Cardiac muscle cell (in vitro differentiated cells and primary cell): Measurements from ENCODE around the gene CACNA1H. TPM values are rescaled to one million over a fixed set of nuclear protein-coding genes. Genes with fewer than 3 reads are reported as not detected.
A peak's percentile ranks its signal among the peaks of the same experiment; 100 is the strongest.

ENCODE experiments used
- DNase-seq, 2 donors: peaks; one replicate each; pipeline versions ENCODE4 v3.0.0 to v3.0.0-alpha.2; 2010 to 2017; ENCODE audit warnings: low read depth in 1 of 2, low spot score in 1 of 2
- H3K27ac ChIP-seq: fragments of 200-600 bp; sonication (generic); 2 replicates; pipeline ENCODE4 v1.5.1; 2016
- H3K27me3 ChIP-seq: fragments of 200-600 bp; sonication (generic); 2 replicates; pipeline ENCODE4 v1.6.0; 2016; ENCODE audit warnings: control low read depth
- H3K36me3 ChIP-seq: fragments of 200-600 bp; sonication (generic); 2 replicates; pipeline ENCODE4 v1.5.1; 2016; ENCODE audit warnings: control low read depth
- H3K4me1 ChIP-seq: fragments of 200-600 bp; sonication (generic); 2 replicates; pipeline ENCODE4 v1.8.1; 2017; ENCODE audit warnings: low read depth, mild to moderate bottlenecking, mixed run types
- H3K4me3 ChIP-seq: fragments of 200-600 bp; sonication (generic); 2 replicates; pipeline ENCODE4 v1.5.1; 2016; ENCODE audit warnings: mild to moderate bottlenecking
- H3K9me3 ChIP-seq: fragments of 200-600 bp; sonication (generic); 2 replicates; pipeline ENCODE4 v1.5.1; 2017; ENCODE audit warnings: low read depth, mild to moderate bottlenecking, control low read depth
- polyA plus RNA-seq: library from polyadenylated mRNA; unstranded; fragments of >200 nt; fragmentation: Nextera tagmentation; extraction: Ambion mirVana; gene quantifications from 2 replicates; pipeline ENCODE4 v1.2.1, GENCODE V29; 2016
- total RNA-seq: library from RNA; depleted of rRNA; stranded (reverse); fragments of >200 nt; gene quantifications from 2 replicates; pipeline ENCODE4 v1.2.3, GENCODE V29; 2016
- TF ChIP-seq, protein P1 (sequence below): IDR thresholded peaks from 2 replicates; pipeline ENCODE4 v1.5.1; 2012; ENCODE audit warnings: low read depth, mild to moderate bottlenecking, low read length

The CACNA1H gene
- total and polyA plus RNA-seq, 2 experiments from 2014 or later = 8.9 to 66.1 TPM

DNA sequence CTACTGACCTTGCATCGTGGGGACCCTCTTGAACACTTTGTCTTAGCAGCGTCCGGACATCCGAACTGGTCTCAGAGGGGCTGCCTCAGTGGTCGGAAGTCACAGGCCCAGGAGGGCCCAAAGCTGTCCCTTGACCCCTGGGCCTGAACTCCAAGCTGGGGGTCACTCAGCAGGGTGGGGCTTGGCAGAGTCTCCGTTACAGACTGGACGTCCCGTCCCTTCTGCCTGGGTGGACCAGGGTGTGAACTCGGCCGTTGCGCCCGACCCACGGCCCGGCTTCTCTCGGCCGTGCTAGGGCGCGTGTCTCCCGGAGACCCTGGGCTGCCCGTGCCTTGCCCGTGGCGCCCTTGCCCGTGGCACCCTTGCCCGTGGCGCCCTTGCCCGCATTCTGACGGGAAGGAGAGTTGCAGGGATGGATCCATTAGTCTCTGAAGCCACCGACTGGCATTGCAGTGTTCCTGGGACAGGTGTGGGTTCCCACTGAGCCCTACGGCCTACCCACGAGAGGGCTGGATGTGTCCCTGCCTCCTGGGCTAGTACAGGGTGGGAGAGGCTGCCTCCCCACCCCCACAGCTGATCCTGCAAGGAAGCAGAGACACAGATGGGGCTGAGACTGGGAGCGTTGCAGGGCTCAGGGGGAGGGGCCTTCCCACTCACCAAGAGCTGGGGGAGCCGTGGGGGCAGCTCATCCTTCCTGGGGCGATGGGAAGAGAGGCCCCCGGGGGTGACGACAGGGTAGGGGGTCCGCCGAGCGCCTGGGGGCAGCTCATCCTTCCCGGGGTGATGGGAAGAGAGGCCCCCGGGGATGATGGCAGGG lies 4.9 kb downstream of the CACNA1H start:
- peaks cover 18% of the 10 kb centered on the region for H3K4me1 ChIP-seq
- TF ChIP-seq, protein P1, sequence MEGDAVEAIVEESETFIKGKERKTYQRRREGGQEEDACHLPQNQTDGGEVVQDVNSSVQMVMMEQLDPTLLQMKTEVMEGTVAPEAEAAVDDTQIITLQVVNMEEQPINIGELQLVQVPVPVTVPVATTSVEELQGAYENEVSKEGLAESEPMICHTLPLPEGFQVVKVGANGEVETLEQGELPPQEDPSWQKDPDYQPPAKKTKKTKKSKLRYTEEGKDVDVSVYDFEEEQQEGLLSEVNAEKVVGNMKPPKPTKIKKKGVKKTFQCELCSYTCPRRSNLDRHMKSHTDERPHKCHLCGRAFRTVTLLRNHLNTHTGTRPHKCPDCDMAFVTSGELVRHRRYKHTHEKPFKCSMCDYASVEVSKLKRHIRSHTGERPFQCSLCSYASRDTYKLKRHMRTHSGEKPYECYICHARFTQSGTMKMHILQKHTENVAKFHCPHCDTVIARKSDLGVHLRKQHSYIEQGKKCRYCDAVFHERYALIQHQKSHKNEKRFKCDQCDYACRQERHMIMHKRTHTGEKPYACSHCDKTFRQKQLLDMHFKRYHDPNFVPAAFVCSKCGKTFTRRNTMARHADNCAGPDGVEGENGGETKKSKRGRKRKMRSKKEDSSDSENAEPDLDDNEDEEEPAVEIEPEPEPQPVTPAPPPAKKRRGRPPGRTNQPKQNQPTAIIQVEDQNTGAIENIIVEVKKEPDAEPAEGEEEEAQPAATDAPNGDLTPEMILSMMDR = no peak

DNA sequence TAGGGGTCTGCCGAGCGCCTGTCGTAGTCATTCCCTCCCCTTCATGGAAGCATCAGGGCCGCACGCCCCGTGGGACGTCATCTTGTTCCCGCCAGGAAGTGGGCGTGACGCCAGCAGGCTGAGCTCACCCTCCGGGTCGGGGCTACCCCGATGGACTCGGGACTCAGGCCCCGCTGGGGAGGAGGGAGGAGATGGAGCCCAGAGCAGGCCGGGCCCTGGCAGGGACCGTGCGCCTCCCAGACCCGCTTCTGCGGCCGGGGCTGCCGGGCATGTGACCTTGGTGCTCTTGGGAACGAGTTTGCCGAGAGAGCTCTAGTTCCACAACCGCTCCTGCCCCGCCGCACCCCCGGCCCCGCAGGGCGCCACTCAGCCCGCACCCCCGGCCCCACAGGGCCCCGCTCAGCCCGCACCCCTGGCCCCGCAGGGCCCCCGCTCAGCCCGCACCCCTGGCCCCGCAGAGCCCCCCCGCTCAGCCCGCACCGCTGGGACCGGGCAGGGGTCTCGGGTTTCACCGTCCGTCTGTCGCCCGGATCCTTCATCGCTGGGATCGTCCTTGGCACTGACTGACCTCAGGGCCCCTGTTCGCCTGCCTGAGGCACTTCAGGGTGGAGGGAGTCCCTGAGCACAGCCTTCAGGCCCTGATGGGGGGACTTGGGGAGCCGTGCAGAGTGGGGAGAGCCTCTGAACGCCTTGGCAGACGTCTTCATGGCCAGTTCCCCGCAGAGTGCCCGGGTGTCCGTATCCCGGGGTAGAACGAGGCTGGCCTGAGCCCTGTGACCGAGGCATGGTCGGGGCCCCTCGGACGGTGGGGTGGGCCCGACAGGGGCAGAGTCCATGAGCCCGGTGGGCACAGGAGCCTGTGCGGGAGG lies 5.8 kb downstream of the CACNA1H start:
- Histone ChIP-seq H3K4me1 (peaks cover 18% of the 10 kb centered on the region), H3K36me3 (no peaks in the 10 kb centered on the region), H3K4me3 (no peak overlapping the region), H3K27ac (peak overlapping the region; percentile 85), H3K27me3 (no peaks in the 10 kb centered on the region), H3K9me3 (no peaks in the 10 kb centered on the region)
- peak in 1 of 2 donors; percentile 35 for DNase-seq
- TF ChIP-seq, protein P1 = no peak

More for the DNA sequence above, 4.9 kb downstream of the CACNA1H start:
- H3K27me3 ChIP-seq = no peaks in the 10 kb centered on the region
- H3K9me3 ChIP-seq = no peaks in the 10 kb centered on the region
- no peak overlapping the region for H3K27ac ChIP-seq
- no peak for DNase-seq
- no peaks in the 10 kb centered on the region for H3K36me3 ChIP-seq
- no peak overlapping the region for H3K4me3 ChIP-seq

DNA sequence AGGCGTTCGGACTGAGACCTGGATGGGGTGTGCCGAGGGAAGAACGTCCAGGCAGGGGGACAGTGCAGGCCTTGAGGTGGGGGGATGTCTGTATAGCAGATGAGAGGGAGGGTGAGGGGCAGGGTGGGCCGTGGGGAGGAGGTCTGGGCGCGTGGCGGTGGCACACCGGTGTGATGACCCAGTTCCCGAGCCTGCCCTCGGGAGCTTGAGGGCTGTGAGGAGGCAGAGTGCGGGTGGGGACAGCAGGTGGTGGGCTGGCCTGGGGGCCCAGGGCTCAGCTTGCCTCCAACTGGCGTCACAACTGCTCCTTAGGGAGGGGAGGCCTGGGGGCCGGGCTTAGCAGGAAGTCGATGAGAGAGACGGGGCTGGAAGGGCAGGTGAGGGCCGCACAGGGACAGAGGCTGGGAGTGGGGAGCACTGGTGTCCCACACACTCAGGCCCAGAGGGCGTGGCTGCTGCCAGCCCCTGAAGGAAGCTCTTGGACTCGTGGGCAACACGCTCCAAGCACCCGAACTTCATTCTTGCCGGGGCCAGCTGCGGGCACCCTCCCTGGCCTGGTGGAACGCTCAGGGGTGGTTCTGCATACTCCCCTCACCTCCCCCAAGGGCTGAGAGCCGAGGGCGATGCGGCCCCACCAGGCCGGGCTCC lies 6.5 kb downstream of the CACNA1H start:
- TF ChIP-seq, protein P1 = no peak
- Histone ChIP-seq H3K27me3 (no peaks in the 10 kb centered on the region), H3K4me3 (no peak overlapping the region), H3K27ac (peak overlapping the region; percentile 85), H3K9me3 (no peaks in the 10 kb centered on the region), H3K4me1 (peaks cover 18% of the 10 kb centered on the region), H3K36me3 (no peaks in the 10 kb centered on the region)
- no peak for DNase-seq

DNA sequence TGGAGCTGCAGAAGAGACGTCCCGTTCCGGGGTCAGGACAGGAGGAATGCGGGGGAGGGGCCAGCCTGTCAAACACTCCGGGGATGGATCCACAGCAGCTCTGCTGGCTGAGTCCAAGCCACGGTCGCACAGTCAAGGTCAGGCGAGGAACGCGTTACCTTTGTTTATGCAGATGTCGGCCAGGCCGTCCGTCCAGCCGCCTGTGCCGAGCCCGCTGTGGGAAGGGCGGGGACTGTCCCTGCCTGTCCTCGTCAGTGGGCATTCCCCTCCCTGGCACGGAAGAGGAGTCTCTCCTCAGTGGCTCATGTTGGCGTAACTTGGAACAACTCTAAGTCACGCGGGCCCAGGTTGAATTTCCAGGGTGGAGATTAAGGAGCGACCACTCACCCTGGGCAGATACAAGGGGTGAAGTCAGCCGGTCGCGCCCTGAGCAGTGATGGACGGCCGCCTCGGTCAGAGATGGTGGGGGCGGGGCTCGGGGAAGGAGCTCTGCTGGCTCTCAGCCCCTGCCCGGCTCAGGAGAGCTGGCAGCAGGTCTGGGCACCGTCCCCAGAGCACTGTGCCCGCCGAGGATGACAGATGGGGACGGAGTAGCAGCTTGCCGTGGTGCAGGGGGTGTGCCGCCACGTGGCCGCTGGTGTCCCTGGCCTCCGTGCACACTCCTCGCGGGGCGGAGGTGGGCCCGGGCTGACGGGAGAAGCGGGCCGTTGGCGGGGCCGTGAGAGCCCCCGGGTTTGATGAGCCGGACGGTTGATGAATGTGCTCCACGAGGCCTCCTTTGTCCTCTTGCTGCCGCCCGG lies 7.3 kb downstream of the CACNA1H start:
- H3K4me3 ChIP-seq = no peak overlapping the region
- no peaks in the 10 kb centered on the region for H3K27me3 ChIP-seq
- H3K36me3 ChIP-seq = no peaks in the 10 kb centered on the region
- peaks cover 18% of the 10 kb centered on the region for H3K4me1 ChIP-seq
- peak overlapping the region; percentile 85 for H3K27ac ChIP-seq
- no peaks in the 10 kb centered on the region for H3K9me3 ChIP-seq
- TF ChIP-seq, protein P1 = no peak
- peak in 1 of 2 donors; percentile 87 for DNase-seq
